ENCODE results near the gene FOXRED2. TPM values are rescaled to one million over a fixed set of nuclear protein-coding genes. Genes with fewer than 3 reads are reported as not detected.
A peak's percentile ranks its signal among the peaks of the same experiment; 100 is the strongest.

The FOXRED2 gene
- total and polyA plus RNA-seq, 2 experiments from 2014 or later = 11.5 to 38.3 TPM

- no peak overlapping the region for H3K4me3 Mint-ChIP-seq
- H3K4me1 ChIP-seq (ENCODE audit: insufficient read depth) = no peaks in the 10 kb centered on the region; the same call in none of the 2 replicates
- peak; percentile 55 for DNase-seq (ENCODE audit: low spot score)
- H4K20me1 ChIP-seq (replicated peaks; ENCODE audit: insufficient read depth) = no peaks in the 10 kb centered on the region
- no peaks in the 10 kb centered on the region for H3K79me2 ChIP-seq (replicated peaks; ENCODE audit: insufficient read depth)
- peaks cover under 1% of the 10 kb centered on the region; the same call in 2 of the 3 replicates for H3K4me1 Mint-ChIP-seq
- no peaks in the 10 kb centered on the region for H3K9me2 ChIP-seq (ENCODE audit: insufficient read depth)
- H2AFZ ChIP-seq = peak overlapping the region; percentile 32; the same call in 1 of the 2 replicates
- H3K9me3 Mint-ChIP-seq = no peaks in the 10 kb centered on the region
- TF ChIP-seq ETS1 (IDR thresholded peaks at IDR 0.05) (no peak), ZNF331 (CRISPR knock-in tag; IDR thresholded peaks at IDR 0.05; ENCODE audit: low read depth) (no peak), CREB1 (CRISPR knock-in tag; IDR thresholded peaks at IDR 0.05; ENCODE audit: low read depth) (no peak), NANOG (IDR thresholded peaks at IDR 0.05; ENCODE audit: borderline replicate concordance) (no peak), ZNF462 (CRISPR knock-in tag; IDR thresholded peaks at IDR 0.05) (no peak), POLR2AphosphoS5 (IDR thresholded peaks at IDR 0.05; ENCODE audit: low read depth) (no peak), REST (IDR thresholded peaks at IDR 0.05; ENCODE audit: unreplicated experiment) (no peak)
- no peaks in the 10 kb centered on the region for H3F3A ChIP-seq (replicated peaks; ENCODE audit: low read depth)
- H3K27me3 ChIP-seq (ENCODE audit: insufficient read depth) = no peaks in the 10 kb centered on the region
- H3K4me2 ChIP-seq = no peak overlapping the region
- no peaks in the 10 kb centered on the region for H3K36me3 ChIP-seq (ENCODE audit: insufficient read depth)
- no peak overlapping the region for H3K27ac ChIP-seq (ENCODE audit: low read depth)
- no peak for ATAC-seq
- H3K27ac Mint-ChIP-seq = no peak overlapping the region
- H3K36me3 Mint-ChIP-seq (ENCODE audit: low read depth) = no peaks in the 10 kb centered on the region
- peaks cover 11% of the 10 kb centered on the region for H3K27me3 Mint-ChIP-seq (ENCODE audit: insufficient read depth, low read depth, poor library complexity)
- H3K4me3 ChIP-seq = no peak overlapping the region
These were observed 34.2 kb upstream of the FOXRED2 start for GRCh38 chr22:36540867-36541642.

Data from GM23338 (cell line).